HG03432 (cell line): ENCODE results near the gene SOX5.
"Not testable (repeated sequence)": the region's sequence is repeated elsewhere in the genome, so short reads cannot be mapped to it uniquely, and the experiment has no call there.

Experiments
- ATAC-seq: cut with Tn5 transposase; IDR thresholded peaks from one replicate; pipeline ENCODE4 v1.9.1; 2021; ENCODE audit warnings: mild to moderate bottlenecking, moderate library complexity; ENCODE audit not compliant: unreplicated experiment

The SOX5 gene

GRCh38 chr12:23555180-23555824 lies 394.2 kb downstream of the SOX5 start:
- ATAC-seq: peak; percentile 51

- no peak for ATAC-seq
Observed at GRCh38 chr12:23552417-23552816, 397.1 kb downstream of the SOX5 start.

- ATAC-seq: no peak
Observed at GRCh38 chr12:23550753-23551152, 398.7 kb downstream of the SOX5 start.

GRCh38 chr12:23548742-23549141 lies 400.7 kb downstream of the SOX5 start:
- ATAC-seq: no peak

GRCh38 chr12:23546756-23547155 lies 402.7 kb downstream of the SOX5 start:
- no peak for ATAC-seq

- ATAC-seq: no peak
Observed at GRCh38 chr12:23543767-23544166, 405.7 kb downstream of the SOX5 start.

- no peak for ATAC-seq
Observed at GRCh38 chr12:23542187-23542586, 407.3 kb downstream of the SOX5 start.

- ATAC-seq: no peak
Observed at GRCh38 chr12:23540572-23540971, 408.9 kb downstream of the SOX5 start.

GRCh38 chr12:23536293-23536692 lies 413.2 kb downstream of the SOX5 start:
- ATAC-seq: peak; percentile 92

GRCh38 chr12:23535441-23535840 lies 414.0 kb downstream of the SOX5 start:
- no peak for ATAC-seq

GRCh38 chr12:23534196-23534595 lies 415.3 kb downstream of the SOX5 start:
- no peak for ATAC-seq

- no peak for ATAC-seq
Observed at GRCh38 chr12:23533699-23534098, 415.8 kb downstream of the SOX5 start.

GRCh38 chr12:23533265-23533664 lies 416.2 kb downstream of the SOX5 start:
- no peak for ATAC-seq

GRCh38 chr12:23528316-23528715 lies 421.2 kb downstream of the SOX5 start:
- no peak for ATAC-seq

- no peak for ATAC-seq
Observed at GRCh38 chr12:23525450-23526072, 423.9 kb downstream of the SOX5 start.

- ATAC-seq: no peak
Observed at GRCh38 chr12:23523339-23523738, 426.1 kb downstream of the SOX5 start.

GRCh38 chr12:23519444-23519843 lies 430.0 kb downstream of the SOX5 start:
- not testable (repeated sequence) for ATAC-seq

- not testable (repeated sequence) for ATAC-seq
Observed at GRCh38 chr12:23515785-23516184, 433.7 kb downstream of the SOX5 start.

- no peak for ATAC-seq
Observed at GRCh38 chr12:23510484-23510883, 439.0 kb downstream of the SOX5 start.

GRCh38 chr12:23509832-23510231 lies 439.6 kb downstream of the SOX5 start:
- ATAC-seq: not testable (repeated sequence)

GRCh38 chr12:23507785-23508184 lies 441.7 kb downstream of the SOX5 start:
- ATAC-seq: not testable (repeated sequence)

GRCh38 chr12:23505736-23506135 lies 443.7 kb downstream of the SOX5 start:
- not testable (repeated sequence) for ATAC-seq
